Measurements from ENCODE around the gene FUT6. TPM values are rescaled to one million over a fixed set of nuclear protein-coding genes. Genes with fewer than 3 reads are reported as not detected.

FUT6 gene
- total RNA-seq = not detected

DNA sequence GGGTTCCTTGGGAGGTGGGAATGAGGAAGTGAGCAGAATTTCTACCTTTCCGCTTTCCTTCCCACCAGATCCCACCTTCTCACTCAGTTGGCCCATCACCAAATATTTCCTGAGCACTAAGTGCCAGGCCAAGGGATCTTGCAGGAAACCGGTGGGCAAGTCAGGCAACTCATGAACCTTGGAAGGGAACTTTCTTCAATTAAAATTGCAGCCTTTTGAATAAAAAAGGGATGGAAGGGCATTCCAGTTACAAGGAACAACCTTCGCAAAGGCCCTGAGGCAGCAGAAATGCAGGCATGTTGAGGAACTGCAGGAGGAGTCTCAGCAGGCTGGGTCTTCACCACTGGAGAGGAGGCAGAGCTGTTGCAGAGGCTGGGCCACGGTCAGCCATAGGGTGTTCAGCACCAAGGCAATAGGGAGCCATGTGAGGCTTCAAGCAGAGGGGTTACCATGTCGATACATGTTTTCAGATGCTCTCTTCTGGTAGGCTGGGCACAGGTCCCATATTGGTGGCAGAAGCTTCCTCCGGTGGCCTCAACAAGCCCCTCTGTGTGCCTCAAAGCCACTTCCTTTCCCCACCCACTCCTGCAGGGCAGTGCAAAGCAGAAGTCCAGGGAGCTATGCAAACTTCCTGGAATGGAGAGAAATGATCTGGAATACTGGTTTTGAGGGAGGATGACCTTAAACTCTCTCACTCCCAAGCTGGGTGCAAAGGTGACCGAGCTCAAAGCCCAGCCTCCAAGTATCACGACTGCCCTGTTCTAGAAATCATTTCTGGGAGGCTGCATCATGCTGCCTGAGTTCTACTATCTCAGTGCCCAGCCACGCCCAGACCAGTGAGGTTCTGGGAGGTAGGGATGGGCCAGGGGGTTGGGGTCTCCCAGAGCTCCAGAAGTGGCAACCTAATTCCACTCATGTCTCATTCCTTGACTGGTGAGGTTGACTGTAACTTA is at the start of gene FUT6:
Gene FUT6, minus strand, starts transcription at position 638 of the 953 bp plus-strand sequence. CDS start 7,135 bp downstream, outside the sequence.

GRCh38 chr19:5851302-5851701 is 11.8 kb upstream of the FUT6 start, which contains the start of gene FUT3:
Gene FUT3 (minus strand): TSS chr19:5851449.

DNA sequence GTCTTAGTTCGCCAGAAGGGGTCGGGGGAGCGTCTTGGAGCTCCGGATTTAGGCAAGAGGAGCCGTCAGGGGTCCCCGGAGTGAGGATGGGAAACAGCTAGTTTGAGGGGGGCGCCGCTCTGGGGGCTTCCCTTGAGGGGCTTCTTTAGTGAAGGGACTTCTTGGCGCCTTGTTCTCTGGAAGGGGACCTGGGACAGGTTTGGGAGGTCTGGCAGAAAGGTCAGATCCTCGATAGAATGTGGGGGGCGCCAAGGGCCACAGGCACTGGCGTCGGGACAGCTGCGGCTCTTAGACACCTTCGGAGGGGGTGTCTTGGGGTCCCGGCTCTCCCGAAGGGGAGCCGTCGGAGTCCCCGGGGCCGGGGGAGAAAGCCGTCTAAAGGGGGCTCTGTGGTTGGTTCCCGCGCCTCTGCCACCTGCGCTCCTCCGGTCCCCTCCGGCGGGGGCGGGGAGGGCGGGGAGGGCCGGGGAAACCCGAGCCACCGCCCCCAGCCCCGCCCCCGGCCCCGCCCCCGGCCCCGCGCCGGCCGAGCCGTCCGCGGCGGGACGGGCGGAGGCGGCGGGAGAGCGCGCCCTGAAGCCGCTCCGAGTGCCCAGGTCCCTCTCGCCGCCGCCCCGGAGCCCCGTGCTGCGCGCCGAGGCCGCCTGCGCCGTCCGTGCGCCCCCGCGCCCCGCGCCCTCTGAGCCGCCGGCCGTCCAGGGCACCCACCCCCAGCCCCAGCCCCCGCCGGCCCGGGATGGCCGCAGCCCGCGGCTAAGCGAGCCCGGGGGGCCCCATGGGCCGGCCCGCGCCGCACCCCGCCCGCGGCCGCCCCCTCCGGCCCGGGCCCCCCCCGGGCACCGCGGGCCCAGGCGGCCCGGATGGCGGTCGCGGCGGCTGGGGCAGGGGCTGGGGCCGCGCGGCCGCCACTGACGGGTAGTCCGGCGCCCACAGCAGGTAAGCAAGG is 34.7 kb downstream of the FUT6 start, which contains the start of gene NRTN:
Gene NRTN, plus strand, starts transcription at position 552 of the 946 bp plus-strand sequence. CDS start 19,099 bp downstream, outside the sequence.

GRCh38 chr19:5790559-5791520 is 48.7 kb downstream of the FUT6 start, which contains the start of gene DUS3L:
Gene DUS3L (minus strand): TSS chr19:5791163. CDS start chr19:5791141, 22 bp downstream.

DNA sequence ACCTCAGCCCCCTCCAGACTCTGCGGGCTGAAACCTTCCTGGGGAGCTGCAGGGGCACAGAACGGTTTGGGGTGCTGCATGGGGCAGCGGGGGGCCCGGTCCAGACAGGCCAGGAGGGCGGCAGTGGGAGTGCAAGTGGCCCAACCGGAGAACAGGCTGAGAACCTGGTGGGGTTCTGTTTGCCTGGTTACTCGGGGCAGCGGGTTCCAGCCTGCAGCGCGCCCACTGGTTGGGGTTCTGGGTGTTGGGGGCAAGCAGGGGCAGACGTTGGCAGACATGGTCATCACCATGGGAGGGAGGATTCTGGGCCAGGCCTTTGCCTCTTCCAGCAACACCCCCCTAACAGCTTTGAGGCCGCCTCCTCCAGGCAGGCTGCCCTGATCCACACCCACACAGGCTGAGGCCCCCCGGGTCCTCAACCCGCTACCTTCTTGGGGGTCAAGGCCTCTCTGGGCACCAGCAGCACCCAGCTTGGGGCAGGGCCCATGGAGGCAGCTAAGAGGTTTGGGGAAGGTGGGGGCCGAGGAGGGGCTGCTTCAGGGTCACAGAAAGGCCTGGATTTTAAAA is 54.8 kb downstream of the FUT6 start, which contains the start of gene PRR22:
Gene PRR22, minus strand, starts transcription at position 166 of the 567 bp plus-strand sequence. Its CDS starts 86 bp downstream, at position 80.

Other genes with a start within 250 kb of the FUT6 start
- 10 to 100 TPM; 24.1 to 28.0 TPM for gene SAFB2, start 216.9 kb downstream of the FUT6 start, total RNA-seq
- 10 to 100 TPM; 36.8 to 52.0 TPM for gene SAFB, start 216.6 kb downstream of the FUT6 start, total RNA-seq
- gene MICOS13, start 159.2 kb downstream of the FUT6 start, total RNA-seq = 10 to 100 TPM; 22.6 to 32.3 TPM
- gene HSD11B1L, start 158.7 kb downstream of the FUT6 start, total RNA-seq = 1 to 10 TPM; 3.0 to 7.9 TPM
- 100 to 1,000 TPM; 226 to 259 TPM for gene RPL36, start 149.4 kb downstream of the FUT6 start, total RNA-seq
- gene LONP1, start 119.6 kb downstream of the FUT6 start, total RNA-seq = 100 to 1,000 TPM in 1 of 2 donors, 10 to 100 TPM in 1; 63.0 to 108 TPM
- gene CATSPERD, start 119.1 kb downstream of the FUT6 start, total RNA-seq = not detected
- 1 to 10 TPM in 1 of 2 donors, under 1 TPM in 1; 0.33 to 1.4 TPM for gene PRR22, start 55.0 kb downstream of the FUT6 start, total RNA-seq
- gene DUS3L, start 48.5 kb downstream of the FUT6 start, total RNA-seq = 10 to 100 TPM; 45.1 to 55.9 TPM
- 1 to 10 TPM; 1.0 to 2.0 TPM for gene NRTN, start 34.6 kb downstream of the FUT6 start, total RNA-seq
- not detected for gene FUT3, start 11.7 kb upstream of the FUT6 start, total RNA-seq
- gene FUT5, start 30.8 kb upstream of the FUT6 start, total RNA-seq = not detected
- gene NDUFA11, start 64.1 kb upstream of the FUT6 start, total RNA-seq = 100 to 1,000 TPM; 293 to 363 TPM
- 1 to 10 TPM; 3.0 to 4.1 TPM for gene VMAC, start 65.2 kb upstream of the FUT6 start, total RNA-seq
- 1 to 10 TPM in 1 of 2 donors, under 1 TPM in 1; 1.00 to 2.8 TPM for gene CAPS, start 74.6 kb upstream of the FUT6 start, total RNA-seq
- gene RANBP3, start 138.4 kb upstream of the FUT6 start, total RNA-seq = 10 to 100 TPM; 52.3 to 58.8 TPM